ENCODE results near the gene MRGPRF. TPM values are rescaled to one million over a fixed set of nuclear protein-coding genes. Genes with fewer than 3 reads are reported as not detected.
"Not testable (repeated sequence)": the region's sequence is repeated elsewhere in the genome, so short reads cannot be mapped to it uniquely, and the experiment has no call there.

MRGPRF gene
- total RNA-seq, 1 experiment from 2014 or later, result 2.0 TPM

- not testable (repeated sequence) for DNase-seq, H3K36me3 ChIP-seq, H3K9me3 ChIP-seq, H3K4me3 ChIP-seq, H3K27me3 ChIP-seq
These were observed 13.2 kb downstream of the MRGPRF start for GRCh38 chr11:68999748-69000355.

DNA sequence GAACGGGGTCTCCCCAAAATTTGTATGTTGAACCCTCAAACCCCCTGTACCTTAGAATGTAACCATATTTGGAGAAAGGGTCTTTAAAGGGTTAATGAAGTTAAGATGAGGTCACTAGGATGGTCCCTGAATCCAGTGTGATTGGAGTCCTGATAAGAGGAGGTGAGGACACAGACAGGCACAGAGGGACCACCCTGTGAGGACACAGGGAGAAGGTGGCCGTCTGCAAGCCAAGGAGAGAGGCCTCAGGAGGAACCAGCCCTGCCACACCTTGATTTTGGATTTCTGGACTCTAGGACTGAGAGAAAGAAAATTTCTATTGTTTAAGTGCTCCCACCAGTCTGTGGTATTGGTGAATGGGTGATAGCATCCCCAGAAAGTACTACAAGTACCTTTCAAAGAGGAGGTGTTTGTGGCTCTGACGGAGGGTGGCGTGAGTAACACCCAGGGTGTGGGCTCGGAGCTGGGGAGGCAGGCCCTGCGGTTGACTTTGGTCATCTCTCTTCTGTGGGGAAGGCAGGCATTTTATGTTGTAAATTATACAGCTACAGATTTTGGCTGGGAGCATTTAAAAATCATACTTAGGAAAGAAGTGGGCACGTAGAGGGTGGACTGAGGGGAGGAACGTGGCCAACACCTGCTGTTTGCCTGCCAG lies 13.8 kb downstream of the MRGPRF start:
- no peaks in the 10 kb centered on the region for H3K27me3 ChIP-seq
- no peak for DNase-seq
- no peaks in the 10 kb centered on the region for H3K36me3 ChIP-seq
- no peaks in the 10 kb centered on the region for H3K9me3 ChIP-seq
- no peak overlapping the region for H3K4me3 ChIP-seq

GRCh38 chr11:68998390-68998911 lies 14.6 kb downstream of the MRGPRF start:
- H3K36me3 ChIP-seq, result no peaks in the 10 kb centered on the region
- DNase-seq, result no peak
- H3K4me3 ChIP-seq, result no peak overlapping the region
- H3K9me3 ChIP-seq, result no peaks in the 10 kb centered on the region
- no peaks in the 10 kb centered on the region for H3K27me3 ChIP-seq

DNA sequence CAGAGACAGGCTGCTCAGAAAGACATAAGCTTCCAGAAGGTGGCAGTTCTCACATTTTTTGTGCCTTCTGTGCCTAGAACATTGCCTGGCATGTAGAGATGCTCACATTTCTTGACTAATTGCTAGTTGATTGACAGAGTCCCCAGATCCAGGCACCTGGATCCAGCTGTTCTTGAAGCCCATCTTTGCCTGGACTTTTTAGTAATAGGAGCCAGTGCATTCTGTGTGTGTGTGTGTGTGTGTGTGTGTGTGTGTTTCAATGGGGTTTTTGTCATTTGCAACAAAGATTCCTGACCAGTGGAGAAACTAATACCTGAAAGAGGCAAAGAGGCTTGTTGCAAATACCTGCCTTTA lies 15.1 kb downstream of the MRGPRF start:
- no peaks in the 10 kb centered on the region for H3K9me3 ChIP-seq

GRCh38 chr11:68997124-68997994 lies 15.7 kb downstream of the MRGPRF start:
- Histone ChIP-seq H3K36me3 (no peaks in the 10 kb centered on the region), H3K27me3 (no peaks in the 10 kb centered on the region), H3K9me3 (no peaks in the 10 kb centered on the region), H3K4me3 (no peak overlapping the region)
- no peak for DNase-seq

More for the DNA sequence above, 15.1 kb downstream of the MRGPRF start:
- no peak for DNase-seq
- no peak overlapping the region for H3K4me3 ChIP-seq
- no peaks in the 10 kb centered on the region for H3K36me3 ChIP-seq
- no peaks in the 10 kb centered on the region for H3K27me3 ChIP-seq

DNA sequence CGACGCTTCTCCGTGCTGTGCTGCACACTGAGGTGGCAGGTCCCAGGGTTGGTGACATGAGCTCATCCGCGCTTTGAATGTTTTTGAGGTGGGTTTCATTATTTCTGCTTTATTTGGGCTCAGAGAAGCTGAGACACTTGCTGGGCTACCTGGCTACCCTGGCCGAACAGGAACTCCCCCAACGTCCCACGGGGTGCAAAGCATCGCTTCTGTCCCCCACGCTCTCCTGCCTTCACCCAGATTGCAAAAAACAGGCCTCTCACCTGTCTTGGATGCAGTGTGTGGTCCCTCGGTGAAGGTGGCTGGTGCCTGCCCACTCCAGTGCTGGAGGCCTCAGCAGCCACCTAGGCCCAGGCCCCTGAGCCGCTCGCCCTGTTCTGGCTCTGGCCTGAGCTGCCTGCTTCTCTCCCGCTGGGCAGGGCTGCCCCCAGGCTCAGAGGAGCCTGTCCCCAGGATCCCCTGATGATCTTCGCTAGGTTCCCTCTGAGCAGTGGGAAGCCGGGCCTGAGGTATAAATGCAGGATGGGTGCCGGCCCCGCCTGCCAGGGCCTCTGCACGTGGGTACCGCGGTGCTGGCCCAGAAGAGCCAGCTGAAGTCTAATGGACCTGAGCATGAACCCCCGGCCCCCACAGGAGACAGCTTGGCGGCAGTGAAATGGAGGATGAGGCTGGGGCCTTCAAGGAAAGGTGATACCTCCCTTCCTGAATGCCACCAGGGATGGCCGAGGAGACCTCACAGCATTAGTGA lies 16.5 kb downstream of the MRGPRF start:
- Histone ChIP-seq H3K36me3 (no peaks in the 10 kb centered on the region), H3K4me3 (no peak overlapping the region), H3K9me3 (no peaks in the 10 kb centered on the region), H3K27me3 (no peaks in the 10 kb centered on the region)
- DNase-seq, result no peak

GRCh38 chr11:68994894-68995285 lies 18.2 kb downstream of the MRGPRF start:
- Histone ChIP-seq H3K4me3 (no peak overlapping the region), H3K27me3 (no peaks in the 10 kb centered on the region), H3K9me3 (no peaks in the 10 kb centered on the region), H3K36me3 (no peaks in the 10 kb centered on the region)
- DNase-seq, result no peak

DNA sequence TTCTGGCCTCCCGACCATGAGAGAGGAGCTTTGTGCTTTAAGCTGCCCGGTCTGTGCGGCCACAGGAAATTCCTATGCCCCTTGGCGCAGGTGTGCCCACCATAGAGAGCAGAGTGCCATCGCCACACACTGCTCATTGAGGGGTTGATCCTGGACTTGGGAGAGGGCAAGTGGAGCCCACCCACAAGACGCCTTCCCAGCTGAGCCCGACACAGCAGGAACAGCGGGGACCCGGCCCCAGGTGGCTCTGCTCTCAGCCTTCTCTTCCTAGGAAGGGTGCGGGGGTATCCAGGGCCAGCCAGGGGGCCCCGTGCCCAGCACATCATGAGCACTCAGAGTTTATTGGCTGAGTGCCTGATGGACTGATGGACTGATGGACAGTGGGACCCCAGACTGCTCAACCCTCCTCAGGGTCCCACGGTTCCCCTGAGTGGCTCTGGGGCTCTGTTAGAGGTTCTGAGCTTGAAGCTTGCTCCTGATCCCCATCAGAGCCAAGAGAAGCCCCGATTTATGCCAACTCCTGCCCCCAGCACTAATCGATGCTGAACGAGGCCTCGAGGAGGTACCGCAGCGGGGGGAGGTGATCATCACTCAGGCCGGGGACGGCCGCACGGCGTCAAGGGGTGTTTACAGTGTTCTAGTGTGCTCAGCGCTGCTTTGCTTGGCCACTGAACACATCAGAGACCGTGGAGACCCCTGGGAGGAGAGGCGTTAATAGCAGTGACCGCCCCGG lies 18.7 kb downstream of the MRGPRF start:
- H3K27me3 ChIP-seq, result no peaks in the 10 kb centered on the region
- no peak for DNase-seq
- no peaks in the 10 kb centered on the region for H3K9me3 ChIP-seq
- H3K4me3 ChIP-seq, result no peak overlapping the region
- no peaks in the 10 kb centered on the region for H3K36me3 ChIP-seq

- Histone ChIP-seq H3K9me3 (no peaks in the 10 kb centered on the region), H3K4me3 (no peak overlapping the region), H3K27me3 (peaks cover 2% of the 10 kb centered on the region; the same call in 1 of the 2 replicates), H3K36me3 (no peaks in the 10 kb centered on the region)
- no peak for DNase-seq
These were observed 19.5 kb downstream of the MRGPRF start for GRCh38 chr11:68993546-68993945.

DNA sequence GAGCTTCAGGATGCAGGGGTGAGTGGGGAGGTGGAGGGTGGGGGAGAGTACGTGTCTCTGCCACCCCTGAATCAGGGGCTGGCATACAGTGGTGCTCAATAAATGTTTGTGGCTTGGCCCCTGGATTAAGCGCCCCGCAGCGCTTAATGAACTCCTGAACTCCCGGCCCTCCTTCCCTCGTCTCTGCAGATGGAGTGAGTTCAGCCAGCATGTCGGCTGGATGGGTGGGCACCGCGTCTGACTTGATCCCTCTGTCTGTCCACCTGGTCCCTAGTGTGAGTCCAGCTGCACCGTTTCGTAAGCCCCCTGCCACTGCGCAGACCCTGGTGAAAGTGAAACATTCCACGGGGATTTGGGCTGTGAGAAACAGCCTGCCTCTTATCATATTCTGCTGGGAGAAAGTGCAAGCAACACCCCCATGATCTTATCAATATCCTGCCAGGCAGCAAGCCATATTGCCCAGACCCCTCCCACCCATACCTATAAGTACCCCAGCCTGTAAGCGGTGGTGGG lies 20.2 kb downstream of the MRGPRF start:
- Histone ChIP-seq H3K4me3 (no peak overlapping the region), H3K36me3 (no peaks in the 10 kb centered on the region), H3K9me3 (no peaks in the 10 kb centered on the region), H3K27me3 (peaks cover 5% of the 10 kb centered on the region; the same call in 1 of the 2 replicates)
- no peak for DNase-seq

- no peak for DNase-seq
- Histone ChIP-seq H3K9me3 (no peaks in the 10 kb centered on the region), H3K27me3 (peaks cover 5% of the 10 kb centered on the region; the same call in 1 of the 2 replicates), H3K4me3 (no peak overlapping the region), H3K36me3 (no peaks in the 10 kb centered on the region)
These were observed 21.9 kb downstream of the MRGPRF start for GRCh38 chr11:68990995-68991780.

- DNase-seq, result no peak
- no peak overlapping the region for H3K4me3 ChIP-seq
- no peaks in the 10 kb centered on the region for H3K36me3 ChIP-seq
- H3K27me3 ChIP-seq, result peaks cover 5% of the 10 kb centered on the region; the same call in 1 of the 2 replicates
- H3K9me3 ChIP-seq, result no peaks in the 10 kb centered on the region
These were observed 23.0 kb downstream of the MRGPRF start for GRCh38 chr11:68989936-68990606.

DNA sequence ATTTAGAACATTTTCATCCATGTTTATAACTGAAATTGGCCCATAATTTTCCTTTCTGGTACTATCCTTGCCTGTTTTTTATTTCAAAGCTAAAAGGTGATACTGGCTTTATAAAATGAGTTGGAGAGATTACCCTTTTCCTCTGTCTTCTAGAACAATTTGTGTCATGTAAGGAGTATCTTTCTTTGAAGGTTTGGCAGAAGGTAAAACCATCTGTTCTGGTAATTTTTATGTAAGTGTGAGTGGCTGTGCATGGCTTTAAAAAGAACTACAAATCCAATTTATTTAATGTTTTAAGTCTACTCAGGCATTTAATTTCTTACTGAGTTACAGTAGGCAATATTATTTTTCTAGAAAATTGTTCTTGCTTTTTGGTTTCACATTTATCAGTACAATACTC lies 24.6 kb downstream of the MRGPRF start:
- DNase-seq, result no peak

GRCh38 chr11:68987211-68987610 lies 25.8 kb downstream of the MRGPRF start:
- DNase-seq, result no peak
- Histone ChIP-seq H3K4me3 (no peak overlapping the region), H3K36me3 (no peaks in the 10 kb centered on the region), H3K27me3 (peaks cover 5% of the 10 kb centered on the region; the same call in 1 of the 2 replicates), H3K9me3 (0 out of 2 replicates have a peak, but pooled peaks cover 2% of the 10 kb centered on the region)

More for the DNA sequence above, 24.6 kb downstream of the MRGPRF start:
- Histone ChIP-seq H3K36me3 (no peaks in the 10 kb centered on the region), H3K4me3 (no peak overlapping the region), H3K9me3 (no peaks in the 10 kb centered on the region), H3K27me3 (peaks cover 5% of the 10 kb centered on the region; the same call in 1 of the 2 replicates)

Data from MG63 (cell line).